ENCODE data around the gene GDPD3.

Gene GDPD3

GRCh38 chr16:30077656-30078055 lies 35.7 kb downstream of the GDPD3 start:
- CTCF ChIA-PET: interaction anchor here (1.0 to 9.2 kb wide), 4 partner anchors 8 to 36 kb away, joined by 3 to 100 read pairs (median 6); partner anchors contain the start of genes ALDOA, GDPD3 and TBX6
- POLR2A ChIA-PET: interaction anchor here (0.9 to 8.5 kb wide), 2 partner anchors 11 to 12 kb away, joined by 3 to 66 read pairs; partner anchors contain the start of gene ALDOA
- peak overlapping the region; percentile 96 for H3K4me3 ChIP-seq (ENCODE audit: low read depth, low read length)
- no peak for TF ChIP-seq CTCF (IDR thresholded peaks at IDR 0.05; ENCODE audit: insufficient read depth, low read length, missing control alignments)
- DNase-seq (ENCODE audit: low read depth, low spot score): no peak

GRCh38 chr16:30076276-30076791 lies 37.0 kb downstream of the GDPD3 start:
- H3K4me3 ChIP-seq (ENCODE audit: low read depth, low read length): peak overlapping the region; percentile 96
- ChIA-PET CTCF (interaction anchor here (1.6 to 9.2 kb wide), 2 partner anchors 10 to 15 kb away, joined by 9 to 100 read pairs; partner anchors contain the start of genes ALDOA and TBX6), POLR2A (interaction anchor here (0.8 to 8.5 kb wide), 3 partner anchors 10 to 16 kb away, joined by 3 to 66 read pairs (median 4); partner anchors contain the start of gene ALDOA)
- no peak for TF ChIP-seq CTCF (IDR thresholded peaks at IDR 0.05; ENCODE audit: insufficient read depth, low read length, missing control alignments)
- DNase-seq (ENCODE audit: low read depth, low spot score): no peak

GRCh38 chr16:30075503-30076275 lies 37.6 kb downstream of the GDPD3 start, which contains the start of gene PPP4C:
PPP4C (plus strand) TSS chr16:30075994; CDS start chr16:30076378, 384 bp downstream.
- peak; percentile 25 for TF ChIP-seq CTCF (IDR thresholded peaks at IDR 0.05; ENCODE audit: insufficient read depth, low read length, missing control alignments)
- ChIA-PET POLR2A (interaction anchor here (0.8 to 8.5 kb wide), 2 partner anchors 9 to 11 kb away, joined by 3 to 66 read pairs; partner anchors contain the start of gene ALDOA), CTCF (interaction anchor here (1.6 to 9.2 kb wide), 2 partner anchors 10 to 16 kb away, joined by 9 to 100 read pairs; partner anchors contain the start of genes ALDOA and TBX6)
- H3K4me3 ChIP-seq (ENCODE audit: low read depth, low read length): peak within 1 kb of the TSS; percentile 96
- DNase-seq (ENCODE audit: low read depth, low spot score): no peak

- CTCF ChIA-PET: interaction anchor here (0.7 to 1.1 kb wide), 3 partner anchors 15 to 41 kb away, joined by 3 to 4 read pairs (median 3); no protein-coding TSS in a partner anchor
- H3K4me3 ChIP-seq (ENCODE audit: low read depth, low read length): no peak overlapping the region; the same call in 1 of the 2 replicates
- POLR2A ChIA-PET: no interaction called here
- no peak for DNase-seq (ENCODE audit: low read depth, low spot score)
- no peak for TF ChIP-seq CTCF (IDR thresholded peaks at IDR 0.05; ENCODE audit: insufficient read depth, low read length, missing control alignments)
Measured at GRCh38 chr16:30070490-30070889, 42.8 kb downstream of the GDPD3 start.

- no peak for TF ChIP-seq CTCF (IDR thresholded peaks at IDR 0.05; ENCODE audit: insufficient read depth, low read length, missing control alignments)
- peak overlapping the region; percentile 39 for H3K4me3 ChIP-seq (ENCODE audit: low read depth, low read length)
- POLR2A ChIA-PET: no interaction called here
- DNase-seq (ENCODE audit: low read depth, low spot score): no peak
- CTCF ChIA-PET: interaction anchor here (0.9 to 1.2 kb wide), 3 partner anchors 8 to 41 kb away, joined by 3 read pairs; no protein-coding TSS in a partner anchor
Measured at GRCh38 chr16:30069611-30070462, 43.5 kb downstream of the GDPD3 start.

Data from AG04449 (cell line).